Measurements from ENCODE around the gene MED22. TPM values are rescaled to one million over a fixed set of nuclear protein-coding genes. Genes with fewer than 3 reads are reported as not detected.

MED22 gene
- total RNA-seq, 1 experiment from 2014 or later = 18.6 TPM

GRCh38 chr9:133339641-133340040, 8.3 kb downstream of the MED22 start:
- intact Hi-C loops (cut with micrococcal nuclease) = loop anchor here (5.0 kb wide), 1 partner anchor 148 kb away; no protein-coding TSS in a partner anchor
- POLR2A ChIA-PET = interaction anchor here (1.2 to 1.3 kb wide), 2 partner anchors 8 to 11 kb away, joined by 4 to 8 read pairs; partner anchors contain the start of genes MED22 and RPL7A
- no TSS peak for BruUV-seq (replicated peaks)
- Histone ChIP-seq H3K79me2 (ENCODE audit: insufficient read depth, low read length) (peaks cover 14% of the 10 kb centered on the region), H3K4me1 (ENCODE audit: control insufficient read depth in 1 of 2, insufficient read depth in 2 of 2, low read length in 2 of 2) (peaks cover 6 to 16% of the 10 kb centered on the region in 2 experiments), H2AFZ (ENCODE audit: low read depth, low read length, poor library complexity, severe bottlenecking) (no peak overlapping the region), H3K36me3 (ENCODE audit: control insufficient read depth in 1 of 2, insufficient read depth in 2 of 2, low read length in 2 of 2) (peaks cover 27 to 37% of the 10 kb centered on the region in 2 experiments), H3K4me2 (ENCODE audit: low read length) (no peak overlapping the region), H3K27ac (ENCODE audit: low read depth, low read length) (no peak overlapping the region), H3K9ac (ENCODE audit: low read length) (no peak overlapping the region), H3K4me3 (replicated peaks in 1 of 2; ENCODE audit: low read depth in 1 of 2, low read length in 2 of 2) (no peak overlapping the region), H4K20me1 (ENCODE audit: insufficient read depth) (no peaks in the 10 kb centered on the region), H3K27me3 (ENCODE audit: insufficient read depth, low read length) (no peaks in the 10 kb centered on the region), H3K9me2 (ENCODE audit: insufficient read depth) (no peaks in the 10 kb centered on the region), H3K9me3 (ENCODE audit: control insufficient read depth in 1 of 2, insufficient read depth in 1 of 2, low read depth in 1 of 2, low read length in 2 of 2) (no peaks in the 10 kb centered on the region)
- TF ChIP-seq, protein P1, sequence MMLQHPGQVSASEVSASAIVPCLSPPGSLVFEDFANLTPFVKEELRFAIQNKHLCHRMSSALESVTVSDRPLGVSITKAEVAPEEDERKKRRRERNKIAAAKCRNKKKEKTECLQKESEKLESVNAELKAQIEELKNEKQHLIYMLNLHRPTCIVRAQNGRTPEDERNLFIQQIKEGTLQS (IDR thresholded peaks at IDR 0.05) = no peak
- TF ChIP-seq CBX3 (IDR thresholded peaks at IDR 0.05; ENCODE audit: low read depth) = no peak
- TF ChIP-seq RAD21 (IDR thresholded peaks at IDR 0.05; ENCODE audit: low read depth) = no peak
- TF ChIP-seq REST (IDR thresholded peaks at IDR 0.05; ENCODE audit: low read depth) = no peak
- TF ChIP-seq, protein P2, sequence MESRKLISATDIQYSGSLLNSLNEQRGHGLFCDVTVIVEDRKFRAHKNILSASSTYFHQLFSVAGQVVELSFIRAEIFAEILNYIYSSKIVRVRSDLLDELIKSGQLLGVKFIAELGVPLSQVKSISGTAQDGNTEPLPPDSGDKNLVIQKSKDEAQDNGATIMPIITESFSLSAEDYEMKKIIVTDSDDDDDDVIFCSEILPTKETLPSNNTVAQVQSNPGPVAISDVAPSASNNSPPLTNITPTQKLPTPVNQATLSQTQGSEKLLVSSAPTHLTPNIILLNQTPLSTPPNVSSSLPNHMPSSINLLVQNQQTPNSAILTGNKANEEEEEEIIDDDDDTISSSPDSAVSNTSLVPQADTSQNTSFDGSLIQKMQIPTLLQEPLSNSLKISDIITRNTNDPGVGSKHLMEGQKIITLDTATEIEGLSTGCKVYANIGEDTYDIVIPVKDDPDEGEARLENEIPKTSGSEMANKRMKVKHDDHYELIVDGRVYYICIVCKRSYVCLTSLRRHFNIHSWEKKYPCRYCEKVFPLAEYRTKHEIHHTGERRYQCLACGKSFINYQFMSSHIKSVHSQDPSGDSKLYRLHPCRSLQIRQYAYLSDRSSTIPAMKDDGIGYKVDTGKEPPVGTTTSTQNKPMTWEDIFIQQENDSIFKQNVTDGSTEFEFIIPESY (IDR thresholded peaks at IDR 0.05; ENCODE audit: extremely low read depth, insufficient replicate concordance, low read length) = no peak
- no peak for TF ChIP-seq ELF1 (IDR thresholded peaks at IDR 0.05; ENCODE audit: borderline replicate concordance, low read depth)
- TF ChIP-seq, protein P3, sequence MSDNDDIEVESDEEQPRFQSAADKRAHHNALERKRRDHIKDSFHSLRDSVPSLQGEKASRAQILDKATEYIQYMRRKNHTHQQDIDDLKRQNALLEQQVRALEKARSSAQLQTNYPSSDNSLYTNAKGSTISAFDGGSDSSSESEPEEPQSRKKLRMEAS (IDR thresholded peaks at IDR 0.05) = no peak
- TF ChIP-seq JUND (IDR thresholded peaks at IDR 0.05) = no peak
- TF ChIP-seq SRF (IDR thresholded peaks at IDR 0.05; ENCODE audit: low read depth) = no peak
- TF ChIP-seq SIN3A (IDR thresholded peaks at IDR 0.05; ENCODE audit: low read depth) = no peak
- no peak for TF ChIP-seq CEBPB (IDR thresholded peaks at IDR 0.05; ENCODE audit: low read depth)
- TF ChIP-seq POLR2AphosphoS5 (IDR thresholded peaks at IDR 0.05; ENCODE audit: low read depth, low read length) = no peak
- TF ChIP-seq, protein P4, sequence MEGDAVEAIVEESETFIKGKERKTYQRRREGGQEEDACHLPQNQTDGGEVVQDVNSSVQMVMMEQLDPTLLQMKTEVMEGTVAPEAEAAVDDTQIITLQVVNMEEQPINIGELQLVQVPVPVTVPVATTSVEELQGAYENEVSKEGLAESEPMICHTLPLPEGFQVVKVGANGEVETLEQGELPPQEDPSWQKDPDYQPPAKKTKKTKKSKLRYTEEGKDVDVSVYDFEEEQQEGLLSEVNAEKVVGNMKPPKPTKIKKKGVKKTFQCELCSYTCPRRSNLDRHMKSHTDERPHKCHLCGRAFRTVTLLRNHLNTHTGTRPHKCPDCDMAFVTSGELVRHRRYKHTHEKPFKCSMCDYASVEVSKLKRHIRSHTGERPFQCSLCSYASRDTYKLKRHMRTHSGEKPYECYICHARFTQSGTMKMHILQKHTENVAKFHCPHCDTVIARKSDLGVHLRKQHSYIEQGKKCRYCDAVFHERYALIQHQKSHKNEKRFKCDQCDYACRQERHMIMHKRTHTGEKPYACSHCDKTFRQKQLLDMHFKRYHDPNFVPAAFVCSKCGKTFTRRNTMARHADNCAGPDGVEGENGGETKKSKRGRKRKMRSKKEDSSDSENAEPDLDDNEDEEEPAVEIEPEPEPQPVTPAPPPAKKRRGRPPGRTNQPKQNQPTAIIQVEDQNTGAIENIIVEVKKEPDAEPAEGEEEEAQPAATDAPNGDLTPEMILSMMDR (IDR thresholded peaks at IDR 0.05 in 2 of 3, conservative IDR thresholded peaks at IDR 0.05 in 1 of 3; ENCODE audit: borderline replicate concordance in 1 of 3, insufficient read depth in 1 of 3, low read depth in 2 of 3, low read length in 2 of 3) = no peak
- TF ChIP-seq TCF7L2 (IDR thresholded peaks at IDR 0.05; ENCODE audit: borderline replicate concordance, extremely low read depth, insufficient read depth, insufficient read length) = no peak
- no peak for TF ChIP-seq EZH2 (IDR thresholded peaks at IDR 0.05)
- TF ChIP-seq YY1 (IDR thresholded peaks at IDR 0.05; ENCODE audit: extremely low read depth, insufficient replicate concordance, low read depth, low read length) = no peak
- no peak for TF ChIP-seq FOSL1 (IDR thresholded peaks at IDR 0.05; ENCODE audit: low read depth)
- DNase-seq (ENCODE audit: low read depth, low spot score) (no peak), ATAC-seq (no peak)
- CTCF ChIA-PET = interaction anchor here (0.6 to 1.5 kb wide), 3 partner anchors 38 to 153 kb away, joined by 3 read pairs; no protein-coding TSS in a partner anchor
- RAD21 ChIA-PET (ENCODE audit: low non-redundant PET in 1 of 2, low total read pairs in 2 of 2, uncharacterized antibody in 2 of 2, unreplicated experiment in 2 of 2) = no interaction called here
